OCI-LY3 (cell line): ENCODE results near the gene EXO5.

Source experiments
- EZH2phosphoT487 ChIP-seq: fragments of 200-600 bp; shearing (Covaris generic); IDR thresholded peaks from 2 replicates; pipeline ENCODE4 v1.6.1; 2018; ENCODE audit warnings: antibody characterized with exemption, mixed run types, low read depth
- TF ChIP-seq, protein P1 (sequence below): fragments of 200-600, 300-600 bp; sonication (generic); IDR thresholded peaks from 2 replicates; pipeline ENCODE4 v1.5.1; 2014; ENCODE audit warnings: antibody characterized with exemption, low read length, low read depth

DNA sequence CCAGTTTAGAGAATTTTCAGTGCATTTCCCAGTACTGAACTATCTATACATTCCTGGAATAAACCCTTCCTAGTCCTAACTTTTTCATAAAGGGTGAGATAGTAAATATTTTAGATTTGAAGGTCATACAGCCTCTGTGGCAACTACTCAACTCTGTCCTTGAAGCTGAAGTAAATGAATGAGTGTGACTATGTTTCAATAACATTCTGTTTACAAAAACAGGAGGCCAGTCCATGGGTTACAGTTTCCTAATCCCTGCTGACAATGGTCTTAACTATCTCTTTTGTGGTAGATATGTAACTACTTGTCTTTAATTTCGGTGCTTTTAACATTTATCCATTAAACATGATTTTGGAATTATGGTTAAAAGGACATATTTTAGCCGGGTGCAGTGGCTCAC lies 27.2 kb downstream of the EXO5 start:
- TF ChIP-seq, protein P1, sequence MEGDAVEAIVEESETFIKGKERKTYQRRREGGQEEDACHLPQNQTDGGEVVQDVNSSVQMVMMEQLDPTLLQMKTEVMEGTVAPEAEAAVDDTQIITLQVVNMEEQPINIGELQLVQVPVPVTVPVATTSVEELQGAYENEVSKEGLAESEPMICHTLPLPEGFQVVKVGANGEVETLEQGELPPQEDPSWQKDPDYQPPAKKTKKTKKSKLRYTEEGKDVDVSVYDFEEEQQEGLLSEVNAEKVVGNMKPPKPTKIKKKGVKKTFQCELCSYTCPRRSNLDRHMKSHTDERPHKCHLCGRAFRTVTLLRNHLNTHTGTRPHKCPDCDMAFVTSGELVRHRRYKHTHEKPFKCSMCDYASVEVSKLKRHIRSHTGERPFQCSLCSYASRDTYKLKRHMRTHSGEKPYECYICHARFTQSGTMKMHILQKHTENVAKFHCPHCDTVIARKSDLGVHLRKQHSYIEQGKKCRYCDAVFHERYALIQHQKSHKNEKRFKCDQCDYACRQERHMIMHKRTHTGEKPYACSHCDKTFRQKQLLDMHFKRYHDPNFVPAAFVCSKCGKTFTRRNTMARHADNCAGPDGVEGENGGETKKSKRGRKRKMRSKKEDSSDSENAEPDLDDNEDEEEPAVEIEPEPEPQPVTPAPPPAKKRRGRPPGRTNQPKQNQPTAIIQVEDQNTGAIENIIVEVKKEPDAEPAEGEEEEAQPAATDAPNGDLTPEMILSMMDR, result no peak
- TF ChIP-seq EZH2phosphoT487, result no peak
